ENCODE data around the gene STPG3. TPM values are rescaled to one million over a fixed set of nuclear protein-coding genes. Genes with fewer than 3 reads are reported as not detected.

Gene STPG3
- total and polyA plus RNA-seq, 2 of the 13 experiments (the other 11 are each of a cell fraction or from before 2014, with no cell fraction given), result not detected

- Histone ChIP-seq H3K9ac (ENCODE audit: insufficient read depth, low read depth, low read length) (no peak overlapping the region), H4K20me1 (ENCODE audit: insufficient read depth, low read length) (peaks cover 4% of the 10 kb centered on the region; the same call in 1 of the 2 replicates), H3K4me2 (ENCODE audit: low read depth, low read length) (no peak overlapping the region), H3K27me3 (ENCODE audit: control insufficient read depth in 1 of 2, insufficient read depth in 2 of 2, low read length in 2 of 2) (no peaks in the 10 kb centered on the region), H3K79me2 (ENCODE audit: insufficient read depth, low read length) (peaks cover 3% of the 10 kb centered on the region), H3K4me1 (ENCODE audit: insufficient read depth, low read length) (peaks cover 29% of the 10 kb centered on the region), H3K36me3 (replicated peaks in 1 of 2; ENCODE audit: control insufficient read depth in 1 of 2, insufficient read depth in 2 of 2, low read length in 2 of 2) (no peaks in the 10 kb centered on the region; a peak in 1 of 5 replicates), H3K9me3 (ENCODE audit: low read length) (no peaks in the 10 kb centered on the region), H3K27ac (ENCODE audit: extremely low read length, insufficient read depth, low read length) (no peak overlapping the region), H2AFZ (ENCODE audit: low read length) (no peak overlapping the region), H3K4me3 (replicated peaks in 1 of 3; ENCODE audit: insufficient read depth in 1 of 3, low read depth in 2 of 3, low read length in 3 of 3) (no peak overlapping the region)
- ChIA-PET POLR2A (interaction anchor here (1.3 to 13.4 kb wide), 2 partner anchors 11 to 16 kb away, joined by 3 to 225 read pairs; partner anchors contain the start of genes NDOR1, TMEM203 and TPRN), CTCF (ENCODE audit: low intra/inter-chr PET ratio, low total read pairs) (no interaction called here)
- no peak for DNase-seq (ENCODE audit: low spot score)
- in situ Hi-C loops (cut with HindIII; ENCODE audit: extremely low pct_ligation_motif_present, low pct_unique_long_range_greater_than_20kb) (no loop called here), intact Hi-C loops (cut with micrococcal nuclease; ENCODE audit: unreplicated experiment) (no loop called here)
- TF ChIP-seq CHD2 (IDR thresholded peaks at IDR 0.05; ENCODE audit: low read depth, low read length), result no peak
- no peak for TF ChIP-seq SRF (IDR thresholded peaks at IDR 0.05; ENCODE audit: low read depth, low read length)
- TF ChIP-seq MTA3 (CRISPR knock-in tag; IDR thresholded peaks at IDR 0.05), result no peak
- no peak for TF ChIP-seq SIX1 (CRISPR knock-in tag; IDR thresholded peaks at IDR 0.05; ENCODE audit: borderline replicate concordance)
- no peak for TF ChIP-seq MLXIP (CRISPR knock-in tag; IDR thresholded peaks at IDR 0.05; ENCODE audit: borderline replicate concordance)
- FAIRE-seq, result no peak
- no TSS peak for BruUV-seq (replicated peaks)
- 98% methylated on average over 15 of the region's 22 CpGs for WGBS (ENCODE audit: low lambda C conversion rate)
- ATAC-seq, result no peak
Observed at GRCh38 chr9:137215196-137215986, 35.7 kb upstream of the STPG3 start.

All from HepG2 (cell line).